ENCODE data around the gene CLEC10A. TPM values are rescaled to one million over a fixed set of nuclear protein-coding genes. Genes with fewer than 3 reads are reported as not detected.

CLEC10A gene
- polyA plus RNA-seq, 4 donors: 1.3 to 1.9 (median 1.4) TPM

GRCh38 chr17:7043497-7044198, 36.4 kb downstream of the CLEC10A start, which contains the start of gene SLC16A11:
Gene SLC16A11, minus strand, starts transcription at chr17:7044092. Its CDS starts 579 bp downstream, at chr17:7043513.
- no peak for DNase-seq (ENCODE audit: low read depth in 4 of 4, low spot score in 3 of 4)

- DNase-seq (ENCODE audit: low read depth in 4 of 4, low spot score in 3 of 4): no peak
Measured at GRCh38 chr17:7043182-7043496, 36.9 kb downstream of the CLEC10A start.

GRCh38 chr17:7042501-7043181, 37.4 kb downstream of the CLEC10A start:
- no peak for DNase-seq (ENCODE audit: low read depth in 4 of 4, low spot score in 3 of 4)

- DNase-seq (ENCODE audit: low read depth in 4 of 4, low spot score in 3 of 4): no peak
Measured at GRCh38 chr17:7041607-7042500, 38.2 kb downstream of the CLEC10A start.

GRCh38 chr17:7039832-7040231, 40.2 kb downstream of the CLEC10A start:
- DNase-seq (ENCODE audit: low read depth in 4 of 4, low spot score in 3 of 4): no peak

GRCh38 chr17:7038025-7038862, 41.8 kb downstream of the CLEC10A start:
- no peak for DNase-seq (ENCODE audit: low read depth in 4 of 4, low spot score in 3 of 4)

GRCh38 chr17:7035591-7036368, 44.3 kb downstream of the CLEC10A start, which contains the start of gene SLC16A13:
Gene SLC16A13, plus strand, starts transcription at chr17:7036015. Its CDS starts 368 bp downstream, at chr17:7036383.
- DNase-seq (ENCODE audit: low read depth in 4 of 4, low spot score in 3 of 4): peak in 3 of 4 donors; percentile 89 to 90 (median 89)

GRCh38 chr17:7034955-7035590, 45.0 kb downstream of the CLEC10A start:
- DNase-seq (ENCODE audit: low read depth in 4 of 4, low spot score in 3 of 4): no peak

- DNase-seq (ENCODE audit: low read depth in 4 of 4, low spot score in 3 of 4): no peak
Measured at GRCh38 chr17:7029659-7030058, 50.4 kb downstream of the CLEC10A start.

- DNase-seq (ENCODE audit: low read depth in 4 of 4, low spot score in 3 of 4): no peak
Measured at GRCh38 chr17:7029096-7029495, 51.0 kb downstream of the CLEC10A start.

- no peak for DNase-seq (ENCODE audit: low read depth in 4 of 4, low spot score in 3 of 4)
Measured at GRCh38 chr17:7027335-7027734, 52.7 kb downstream of the CLEC10A start.

GRCh38 chr17:7026471-7027115, 53.5 kb downstream of the CLEC10A start:
- DNase-seq (ENCODE audit: low read depth in 4 of 4, low spot score in 3 of 4): no peak

GRCh38 chr17:7025245-7025644, 54.8 kb downstream of the CLEC10A start:
- DNase-seq (ENCODE audit: low read depth in 4 of 4, low spot score in 3 of 4): no peak

Other genes starting within 250 kb of the CLEC10A start
- under 1 TPM; 0.42 to 0.97 (median 0.64) TPM for gene TEKT1, start 248.5 kb downstream of the CLEC10A start, polyA plus RNA-seq (ENCODE audit: insufficient read length in 4 of 4)
- 1 to 10 TPM; 1.2 to 3.3 (median 2.1) TPM for gene ALOX12, start 84.2 kb downstream of the CLEC10A start, polyA plus RNA-seq (ENCODE audit: insufficient read length in 4 of 4)
- 100 to 1,000 TPM; 174 to 227 (median 189) TPM for gene RNASEK, start 67.6 kb downstream of the CLEC10A start, polyA plus RNA-seq (ENCODE audit: insufficient read length in 4 of 4)
- 10 to 100 TPM; 25.7 to 30.7 (median 28.3) TPM for gene BCL6B, start 57.2 kb downstream of the CLEC10A start, polyA plus RNA-seq (ENCODE audit: insufficient read length in 4 of 4)
- gene SLC16A13, start 44.2 kb downstream of the CLEC10A start, polyA plus RNA-seq (ENCODE audit: insufficient read length in 4 of 4): 1 to 10 TPM; 2.7 to 4.8 (median 3.9) TPM
- gene SLC16A11, start 36.2 kb downstream of the CLEC10A start, polyA plus RNA-seq (ENCODE audit: insufficient read length in 4 of 4): under 1 TPM; 0.41 to 0.67 (median 0.59) TPM
- gene ASGR2, start 34.6 kb upstream of the CLEC10A start, polyA plus RNA-seq (ENCODE audit: insufficient read length in 4 of 4): 1 to 10 TPM in 3 of 4 donors, under 1 TPM in 1; 0.91 to 2.5 (median 1.7) TPM
- 1 to 10 TPM; 4.6 to 8.1 (median 5.2) TPM for gene ASGR1, start 99.1 kb upstream of the CLEC10A start, polyA plus RNA-seq (ENCODE audit: insufficient read length in 4 of 4)
- 10 to 100 TPM; 30.3 to 40.3 (median 32.9) TPM for gene DLG4, start 139.6 kb upstream of the CLEC10A start, polyA plus RNA-seq (ENCODE audit: insufficient read length in 4 of 4)
- gene ACADVL, start 139.7 kb upstream of the CLEC10A start, polyA plus RNA-seq (ENCODE audit: insufficient read length in 4 of 4): 100 to 1,000 TPM; 421 to 519 (median 462) TPM
- 10 to 100 TPM; 49.9 to 65.1 (median 50.9) TPM for gene DVL2, start 154.3 kb upstream of the CLEC10A start, polyA plus RNA-seq (ENCODE audit: insufficient read length in 4 of 4)
- 10 to 100 TPM; 57.4 to 66.4 (median 60.9) TPM for gene PHF23, start 159.2 kb upstream of the CLEC10A start, polyA plus RNA-seq (ENCODE audit: insufficient read length in 4 of 4)
- 100 to 1,000 TPM; 389 to 496 (median 451) TPM for gene GABARAP, start 162.2 kb upstream of the CLEC10A start, polyA plus RNA-seq (ENCODE audit: insufficient read length in 4 of 4)
- gene CTDNEP1, start 171.5 kb upstream of the CLEC10A start, polyA plus RNA-seq (ENCODE audit: insufficient read length in 4 of 4): 100 to 1,000 TPM; 147 to 167 (median 159) TPM
- 10 to 100 TPM; 40.3 to 55.8 (median 50.5) TPM for gene ELP5, start 172.0 kb upstream of the CLEC10A start, polyA plus RNA-seq (ENCODE audit: insufficient read length in 4 of 4)
- 10 to 100 TPM; 45.0 to 66.0 (median 51.8) TPM for gene CLDN7, start 182.2 kb upstream of the CLEC10A start, polyA plus RNA-seq (ENCODE audit: insufficient read length in 4 of 4)
- 1 to 10 TPM; 1.8 to 2.9 (median 2.5) TPM for gene SLC2A4, start 201.5 kb upstream of the CLEC10A start, polyA plus RNA-seq (ENCODE audit: insufficient read length in 4 of 4)
- gene YBX2, start 214.4 kb upstream of the CLEC10A start, polyA plus RNA-seq (ENCODE audit: insufficient read length in 4 of 4): 1 to 10 TPM; 2.9 to 4.2 (median 3.4) TPM
- gene EIF5A, start 227.4 kb upstream of the CLEC10A start, polyA plus RNA-seq (ENCODE audit: insufficient read length in 4 of 4): 100 to 1,000 TPM; 297 to 355 (median 333) TPM
- gene GPS2, start 235.1 kb upstream of the CLEC10A start, polyA plus RNA-seq (ENCODE audit: insufficient read length in 4 of 4): 100 to 1,000 TPM in 2 of 4 donors, 10 to 100 TPM in 2; 86.3 to 106 (median 99.6) TPM
- gene NEURL4, start 249.1 kb upstream of the CLEC10A start, polyA plus RNA-seq (ENCODE audit: insufficient read length in 4 of 4): 10 to 100 TPM; 28.3 to 33.3 (median 30.7) TPM